NT2/D1 (cell line): ENCODE results near the gene HTR6.

Experiments
- SUZ12 ChIP-seq: IDR thresholded peaks from 2 replicates; pipeline ENCODE4 v1.6.1; 2011; ENCODE audit not compliant: insufficient read length, insufficient read depth; ENCODE audit errors: extremely low read depth
- YY1 ChIP-seq: IDR thresholded peaks from 2 replicates; pipeline ENCODE4 v1.6.1; 2011; ENCODE audit not compliant: insufficient read length, insufficient read depth

- no peak for TF ChIP-seq SUZ12
- TF ChIP-seq YY1 = no peak
These were observed 44.8 kb upstream of the HTR6 start for GRCh38 chr1:19619697-19620384.
